ENCODE results near the gene ATXN7L1.

GRCh38 chr7:105619590-105619989 lies 256.8 kb downstream of the ATXN7L1 start:
- TF ChIP-seq, protein P1, sequence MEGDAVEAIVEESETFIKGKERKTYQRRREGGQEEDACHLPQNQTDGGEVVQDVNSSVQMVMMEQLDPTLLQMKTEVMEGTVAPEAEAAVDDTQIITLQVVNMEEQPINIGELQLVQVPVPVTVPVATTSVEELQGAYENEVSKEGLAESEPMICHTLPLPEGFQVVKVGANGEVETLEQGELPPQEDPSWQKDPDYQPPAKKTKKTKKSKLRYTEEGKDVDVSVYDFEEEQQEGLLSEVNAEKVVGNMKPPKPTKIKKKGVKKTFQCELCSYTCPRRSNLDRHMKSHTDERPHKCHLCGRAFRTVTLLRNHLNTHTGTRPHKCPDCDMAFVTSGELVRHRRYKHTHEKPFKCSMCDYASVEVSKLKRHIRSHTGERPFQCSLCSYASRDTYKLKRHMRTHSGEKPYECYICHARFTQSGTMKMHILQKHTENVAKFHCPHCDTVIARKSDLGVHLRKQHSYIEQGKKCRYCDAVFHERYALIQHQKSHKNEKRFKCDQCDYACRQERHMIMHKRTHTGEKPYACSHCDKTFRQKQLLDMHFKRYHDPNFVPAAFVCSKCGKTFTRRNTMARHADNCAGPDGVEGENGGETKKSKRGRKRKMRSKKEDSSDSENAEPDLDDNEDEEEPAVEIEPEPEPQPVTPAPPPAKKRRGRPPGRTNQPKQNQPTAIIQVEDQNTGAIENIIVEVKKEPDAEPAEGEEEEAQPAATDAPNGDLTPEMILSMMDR (IDR thresholded peaks at IDR 0.05; ENCODE audit: control extremely low read depth in 1 of 3, insufficient read depth in 1 of 3, low read depth in 1 of 3, low read length in 3 of 3): no peak
- TF ChIP-seq CBX5 (IDR thresholded peaks at IDR 0.05; ENCODE audit: low read depth, low read length): no peak

Measured in H1 (cell line).